ENCODE measurements around the gene FPR2.

DNA sequence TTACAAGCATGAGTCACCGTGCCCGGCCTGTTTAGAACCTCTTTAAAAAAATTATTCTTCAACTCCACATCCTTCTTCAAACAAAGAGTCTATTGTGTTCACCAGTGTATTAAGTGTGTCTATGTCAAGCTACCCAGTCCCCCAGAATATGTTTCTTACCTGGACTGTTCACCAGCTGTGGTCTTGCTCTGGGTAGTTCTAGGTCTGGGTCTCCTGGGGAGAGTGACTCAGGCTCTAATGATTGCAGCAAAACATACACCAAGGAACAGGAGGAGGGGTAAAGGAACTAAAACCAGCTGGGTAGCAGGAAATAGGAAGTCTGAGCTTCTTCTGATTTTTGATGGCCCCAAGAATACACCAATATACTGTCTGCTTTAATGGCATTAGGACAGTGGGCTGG lies 9.3 kb upstream of the FPR2 start, which contains the start of gene FPR1:
- TF ChIP-seq, protein P1, sequence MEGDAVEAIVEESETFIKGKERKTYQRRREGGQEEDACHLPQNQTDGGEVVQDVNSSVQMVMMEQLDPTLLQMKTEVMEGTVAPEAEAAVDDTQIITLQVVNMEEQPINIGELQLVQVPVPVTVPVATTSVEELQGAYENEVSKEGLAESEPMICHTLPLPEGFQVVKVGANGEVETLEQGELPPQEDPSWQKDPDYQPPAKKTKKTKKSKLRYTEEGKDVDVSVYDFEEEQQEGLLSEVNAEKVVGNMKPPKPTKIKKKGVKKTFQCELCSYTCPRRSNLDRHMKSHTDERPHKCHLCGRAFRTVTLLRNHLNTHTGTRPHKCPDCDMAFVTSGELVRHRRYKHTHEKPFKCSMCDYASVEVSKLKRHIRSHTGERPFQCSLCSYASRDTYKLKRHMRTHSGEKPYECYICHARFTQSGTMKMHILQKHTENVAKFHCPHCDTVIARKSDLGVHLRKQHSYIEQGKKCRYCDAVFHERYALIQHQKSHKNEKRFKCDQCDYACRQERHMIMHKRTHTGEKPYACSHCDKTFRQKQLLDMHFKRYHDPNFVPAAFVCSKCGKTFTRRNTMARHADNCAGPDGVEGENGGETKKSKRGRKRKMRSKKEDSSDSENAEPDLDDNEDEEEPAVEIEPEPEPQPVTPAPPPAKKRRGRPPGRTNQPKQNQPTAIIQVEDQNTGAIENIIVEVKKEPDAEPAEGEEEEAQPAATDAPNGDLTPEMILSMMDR (IDR thresholded peaks at IDR 0.05; ENCODE audit: low read depth, low read length), result no peak
- no peak for TF ChIP-seq EZH2phosphoT487 (IDR thresholded peaks at IDR 0.05; ENCODE audit: low read depth)
